HEK293 (cell line): ENCODE results near the gene TM2D1.

Experiments used
- CTCF ChIA-PET: fragments of 350-600 bp; formaldehyde crosslinking; extraction: SDS; loops from one replicate; lab custom pipeline; 2021; ENCODE audit warnings: antibody characterized with exemption; lab: Yijun Ruan, JAX
- POLR2A ChIA-PET: fragments of 300-600 bp; formaldehyde crosslinking; extraction: SDS; loops from one replicate; lab custom pipeline; 2020; ENCODE audit warnings: antibody characterized with exemption, inconsistent platforms; lab: Yijun Ruan, JAX
- H3K27ac ChIP-seq: fragments of 200-500 bp; sonication (Bioruptor generic); 2 replicates; pipeline ENCODE4 v1.5.1; 2014; ENCODE audit warnings: low read depth, low read length, control low read depth, inconsistent platforms; ENCODE audit errors: extremely low read depth
- H3K36me3 ChIP-seq, 2 experiments: fragments of 200-500 bp in 1 of 2; sonication (Bioruptor generic) in 1 of 2; 1 replicate in 1 of 2; 2 replicates in 1 of 2; pipeline ENCODE4 v1.5.1; 2014 to 2017; ENCODE audit warnings: inconsistent platforms in 2 of 2, low read length in 2 of 2; ENCODE audit not compliant: control insufficient read depth in 2 of 2, insufficient read depth in 1 of 2
- H3K4me1 ChIP-seq: fragments of 200-500 bp; sonication (Bioruptor generic); 2 replicates; pipeline ENCODE4 v1.5.1; 2014; ENCODE audit warnings: mild to moderate bottlenecking, low read length, inconsistent platforms; ENCODE audit not compliant: control insufficient read depth, insufficient read depth
- H3K4me3 ChIP-seq: 2 replicates; pipeline ENCODE4 v1.5.1; 2011; ENCODE audit warnings: low read depth, mild to moderate bottlenecking, control low read depth, low read length, moderate library complexity
- H3K9me3 ChIP-seq: fragments of 200-500 bp; sonication (Bioruptor generic); 2 replicates; pipeline ENCODE4 v1.5.1; 2014; ENCODE audit warnings: low read depth, low read length, inconsistent platforms; ENCODE audit not compliant: control insufficient read depth, insufficient read depth
- ELK4 ChIP-seq: IDR thresholded peaks from 2 replicates; pipeline ENCODE4 v1.6.1; 2011; ENCODE audit warnings: mild to moderate bottlenecking, low read depth, low read length, borderline replicate concordance
- FEZF1 ChIP-seq: fragments of 450-650 bp; formaldehyde crosslinking; IDR thresholded peaks from 2 replicates; pipeline ENCODE4 v1.5.1; 2016; ENCODE audit warnings: missing biosample characterization, missing genetic modification characterization
- HOXA7 ChIP-seq: sonication (generic); formaldehyde crosslinking; IDR thresholded peaks from 2 replicates; pipeline ENCODE4 v1.8.1; 2022; ENCODE audit warnings: missing genetic modification reagents, borderline replicate concordance
- KLF10 ChIP-seq: fragments of 450-650 bp; IDR thresholded peaks from 2 replicates; pipeline ENCODE4 v1.5.1; 2018; ENCODE audit warnings: missing biosample characterization, mild to moderate bottlenecking, missing genetic modification characterization
- KLF16 ChIP-seq: fragments of 450-650 bp; formaldehyde crosslinking; IDR thresholded peaks from 2 replicates; pipeline ENCODE4 v1.5.1; 2017; ENCODE audit warnings: missing biosample characterization, missing genetic modification characterization
- KLF7 ChIP-seq: fragments of 450-650 bp; formaldehyde crosslinking; IDR thresholded peaks from 2 replicates; pipeline ENCODE4 v1.5.1; 2016; ENCODE audit warnings: missing biosample characterization, missing genetic modification characterization, borderline replicate concordance
- PRDM1 ChIP-seq: fragments of 450-650 bp; formaldehyde crosslinking; IDR thresholded peaks from 2 replicates; pipeline ENCODE4; 2016; ENCODE audit warnings: missing biosample characterization, missing genetic modification characterization
- PRDM10 ChIP-seq: fragments of 450-650 bp; formaldehyde crosslinking; IDR thresholded peaks from 2 replicates; pipeline ENCODE4 v1.5.1; 2016; ENCODE audit warnings: missing biosample characterization, missing genetic modification characterization
- SCRT2 ChIP-seq: fragments of 450-650 bp; formaldehyde crosslinking; IDR thresholded peaks from 2 replicates; pipeline ENCODE4 v1.5.1; 2016; ENCODE audit warnings: missing biosample characterization, missing genetic modification characterization
- SP2 ChIP-seq: fragments of 450-650 bp; formaldehyde crosslinking; IDR thresholded peaks from 2 replicates; pipeline ENCODE4 v1.5.1; 2016; ENCODE audit warnings: missing biosample characterization, missing genetic modification characterization
- SP7 ChIP-seq: fragments of 450-650 bp; formaldehyde crosslinking; IDR thresholded peaks from 2 replicates; pipeline ENCODE4 v1.5.1; 2016; ENCODE audit warnings: missing biosample characterization, missing genetic modification characterization
- ZBTB20 ChIP-seq: fragments of 450-650 bp; formaldehyde crosslinking; IDR thresholded peaks from 2 replicates; pipeline ENCODE4 v1.5.1; 2016; ENCODE audit warnings: missing biosample characterization, missing genetic modification characterization
- ZBTB8A ChIP-seq: fragments of 450-650 bp; formaldehyde crosslinking; IDR thresholded peaks from 2 replicates; pipeline ENCODE4 v1.5.1; 2016; ENCODE audit warnings: missing biosample characterization, missing genetic modification characterization
- ZFHX2 ChIP-seq: fragments of 450-650 bp; formaldehyde crosslinking; conservative IDR thresholded peaks from 2 replicates; pipeline ENCODE4 v1.5.1; 2016; ENCODE audit warnings: missing biosample characterization, missing genetic modification characterization
- ZFP37 ChIP-seq: fragments of 450-650 bp; formaldehyde crosslinking; IDR thresholded peaks from 2 replicates; pipeline ENCODE4 v1.5.1; 2016; ENCODE audit warnings: missing biosample characterization, missing genetic modification characterization
- ZFP69B ChIP-seq: fragments of 450-650 bp; formaldehyde crosslinking; IDR thresholded peaks from 2 replicates; pipeline ENCODE4 v1.5.1; 2016; ENCODE audit warnings: missing biosample characterization, missing genetic modification characterization
- ZNF366 ChIP-seq: fragments of 450-650 bp; formaldehyde crosslinking; conservative IDR thresholded peaks from 2 replicates; pipeline ENCODE4 v1.5.1; 2016; ENCODE audit warnings: missing biosample characterization, missing genetic modification characterization
- ZNF398 ChIP-seq: fragments of 450-650 bp; formaldehyde crosslinking; IDR thresholded peaks from 2 replicates; pipeline ENCODE4 v1.5.1; 2017; ENCODE audit warnings: missing biosample characterization, missing genetic modification characterization
- ZNF48 ChIP-seq: fragments of 450-650 bp; formaldehyde crosslinking; IDR thresholded peaks from 2 replicates; pipeline ENCODE4 v1.5.1; 2016; ENCODE audit warnings: missing biosample characterization, missing genetic modification characterization
- ZNF626 ChIP-seq: fragments of 450-650 bp; sonication (Bioruptor Pico); formaldehyde crosslinking; IDR thresholded peaks from 2 replicates; pipeline ENCODE4 v1.5.1; 2018; ENCODE audit warnings: missing biosample characterization, missing genetic modification characterization, inconsistent platforms
- ZNF660 ChIP-seq: fragments of 450-650 bp; IDR thresholded peaks from 2 replicates; pipeline ENCODE4 v1.5.1; 2018; ENCODE audit warnings: missing biosample characterization, mild to moderate bottlenecking, missing genetic modification characterization
- ZNF707 ChIP-seq: fragments of 450-650 bp; formaldehyde crosslinking; IDR thresholded peaks from 2 replicates; pipeline ENCODE4 v1.5.1; 2016; ENCODE audit warnings: missing biosample characterization, missing genetic modification characterization
- ZNF76 ChIP-seq: fragments of 450-650 bp; formaldehyde crosslinking; IDR thresholded peaks from 2 replicates; pipeline ENCODE4; 2016; ENCODE audit warnings: low read depth, missing biosample characterization, missing genetic modification characterization, borderline replicate concordance
- TF ChIP-seq, protein P1 (sequence below): fragments of 450-650 bp; formaldehyde crosslinking; IDR thresholded peaks from 2 replicates; pipeline ENCODE4 v1.5.1; 2016; ENCODE audit warnings: missing biosample characterization, missing genetic modification characterization
- TF ChIP-seq, protein P2 (sequence below): fragments of 450-650 bp; formaldehyde crosslinking; IDR thresholded peaks from 2 replicates; pipeline ENCODE4 v1.5.1; 2016; ENCODE audit warnings: missing biosample characterization, missing genetic modification characterization

The TM2D1 gene

DNA sequence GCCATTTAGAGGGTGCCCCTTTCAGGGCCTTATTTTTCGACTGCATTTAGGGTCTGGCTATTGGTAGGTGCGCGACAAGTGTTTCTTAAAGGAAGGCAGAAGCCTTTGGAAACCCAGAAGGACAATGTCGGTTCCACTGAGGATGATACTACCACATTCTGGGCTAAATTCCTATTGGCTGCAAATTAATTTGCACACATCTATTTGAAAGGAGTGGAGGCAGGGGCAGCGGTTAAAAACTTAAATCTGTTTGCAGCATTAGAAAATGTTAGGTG lies 18.4 kb upstream of the TM2D1 start (continued):
- TF ChIP-seq ELK4: no peak
- TF ChIP-seq SCRT2 (tag by site-specific recombination): peak; percentile 81
- TF ChIP-seq KLF7 (tag by site-specific recombination): no peak

DNA sequence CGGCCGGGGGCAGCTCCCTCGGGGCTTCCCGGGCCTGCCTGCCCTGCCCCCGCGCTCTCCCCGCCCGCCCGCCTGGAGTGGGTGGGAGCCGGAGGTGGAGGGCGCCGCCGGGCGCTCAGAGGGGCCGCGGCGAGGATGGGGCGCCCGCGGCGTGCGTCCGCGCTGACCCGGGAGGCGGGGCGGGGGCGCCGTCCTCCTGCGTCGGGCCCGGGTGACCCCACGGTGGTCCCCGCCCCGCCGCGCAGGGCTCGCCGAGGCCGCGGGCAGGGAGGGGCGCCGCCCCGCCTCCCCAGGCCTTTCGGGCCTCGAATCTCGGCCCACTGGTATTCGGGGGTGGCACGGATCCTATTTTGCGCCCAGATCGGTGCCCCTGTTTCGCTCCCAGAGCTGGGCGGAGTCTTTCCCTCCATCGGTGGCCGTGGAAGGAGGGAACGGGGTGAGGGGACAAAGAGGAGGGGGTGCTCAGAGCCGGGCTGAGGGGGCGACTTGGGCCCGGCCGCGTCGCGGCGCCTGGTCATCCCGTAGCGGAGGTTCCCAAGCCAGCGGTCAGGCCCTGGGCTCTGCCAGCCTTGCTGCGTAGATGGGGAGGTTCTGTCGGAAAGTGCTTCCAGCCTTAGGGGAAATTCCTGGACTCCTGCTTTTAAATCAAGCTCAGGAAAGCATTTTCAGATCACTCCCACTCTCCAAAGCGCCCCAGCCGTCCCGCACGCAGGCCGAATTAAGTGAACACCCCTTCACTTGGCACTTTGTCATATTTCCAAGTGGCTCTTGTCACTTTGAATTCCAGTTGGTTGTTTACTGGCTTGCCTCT lies 17.9 kb upstream of the TM2D1 start:
- ChIA-PET POLR2A (interaction anchor here (1.7 kb wide), 1 partner anchor 18 kb away, joined by 9 read pairs; the partner anchor contains the start of gene TM2D1), CTCF (no interaction called here)
- H3K4me3 ChIP-seq: peak overlapping the region; percentile 81
- H3K4me1 ChIP-seq: peaks cover 6% of the 10 kb centered on the region
- no peaks in the 10 kb centered on the region for H3K36me3 ChIP-seq
- no peaks in the 10 kb centered on the region for H3K9me3 ChIP-seq
- peak overlapping the region; percentile 92 for H3K27ac ChIP-seq
- TF ChIP-seq ZNF76 (tag by site-specific recombination) (0 out of 2 replicates have a peak, but pooled peaks have one; percentile 17), ZNF707 (tag by site-specific recombination) (no peak), PRDM10 (tag by site-specific recombination) (peak; percentile 92), SP7 (0 out of 2 replicates have a peak, but pooled peaks have one; percentile 19), ZFP69B (tag by site-specific recombination) (0 out of 2 replicates have a peak, but pooled peaks have one; percentile 23), ZFHX2 (tag by site-specific recombination) (peak; percentile 42), SP2 (tag by site-specific recombination) (peak; percentile 4), ZNF366 (tag by site-specific recombination) (peak; percentile 60), ZNF660 (peak; percentile 30; the same call in 1 of the 2 replicates), ZNF626 (tag by site-specific recombination) (no peak), ZNF48 (tag by site-specific recombination) (no peak), ZBTB20 (tag by site-specific recombination) (peak; percentile 69; the same call in 1 of the 2 replicates), HOXA7 (no peak), PRDM1 (peak; percentile 74), FEZF1 (tag by site-specific recombination) (peak; percentile 85), KLF10 (tag by site-specific recombination) (no peak), ZFP37 (tag by site-specific recombination) (0 out of 2 replicates have a peak, but pooled peaks have one; percentile 36), KLF16 (tag by site-specific recombination) (peak; percentile 45), ZBTB8A (tag by site-specific recombination) (peak; percentile 94), ZNF398 (tag by site-specific recombination) (peak; percentile 57; the same call in 1 of the 2 replicates)
- TF ChIP-seq, protein P1, sequence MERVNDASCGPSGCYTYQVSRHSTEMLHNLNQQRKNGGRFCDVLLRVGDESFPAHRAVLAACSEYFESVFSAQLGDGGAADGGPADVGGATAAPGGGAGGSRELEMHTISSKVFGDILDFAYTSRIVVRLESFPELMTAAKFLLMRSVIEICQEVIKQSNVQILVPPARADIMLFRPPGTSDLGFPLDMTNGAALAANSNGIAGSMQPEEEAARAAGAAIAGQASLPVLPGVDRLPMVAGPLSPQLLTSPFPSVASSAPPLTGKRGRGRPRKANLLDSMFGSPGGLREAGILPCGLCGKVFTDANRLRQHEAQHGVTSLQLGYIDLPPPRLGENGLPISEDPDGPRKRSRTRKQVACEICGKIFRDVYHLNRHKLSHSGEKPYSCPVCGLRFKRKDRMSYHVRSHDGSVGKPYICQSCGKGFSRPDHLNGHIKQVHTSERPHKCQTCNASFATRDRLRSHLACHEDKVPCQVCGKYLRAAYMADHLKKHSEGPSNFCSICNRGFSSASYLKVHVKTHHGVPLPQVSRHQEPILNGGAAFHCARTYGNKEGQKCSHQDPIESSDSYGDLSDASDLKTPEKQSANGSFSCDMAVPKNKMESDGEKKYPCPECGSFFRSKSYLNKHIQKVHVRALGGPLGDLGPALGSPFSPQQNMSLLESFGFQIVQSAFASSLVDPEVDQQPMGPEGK (tag by site-specific recombination): peak; percentile 83
- TF ChIP-seq, protein P2, sequence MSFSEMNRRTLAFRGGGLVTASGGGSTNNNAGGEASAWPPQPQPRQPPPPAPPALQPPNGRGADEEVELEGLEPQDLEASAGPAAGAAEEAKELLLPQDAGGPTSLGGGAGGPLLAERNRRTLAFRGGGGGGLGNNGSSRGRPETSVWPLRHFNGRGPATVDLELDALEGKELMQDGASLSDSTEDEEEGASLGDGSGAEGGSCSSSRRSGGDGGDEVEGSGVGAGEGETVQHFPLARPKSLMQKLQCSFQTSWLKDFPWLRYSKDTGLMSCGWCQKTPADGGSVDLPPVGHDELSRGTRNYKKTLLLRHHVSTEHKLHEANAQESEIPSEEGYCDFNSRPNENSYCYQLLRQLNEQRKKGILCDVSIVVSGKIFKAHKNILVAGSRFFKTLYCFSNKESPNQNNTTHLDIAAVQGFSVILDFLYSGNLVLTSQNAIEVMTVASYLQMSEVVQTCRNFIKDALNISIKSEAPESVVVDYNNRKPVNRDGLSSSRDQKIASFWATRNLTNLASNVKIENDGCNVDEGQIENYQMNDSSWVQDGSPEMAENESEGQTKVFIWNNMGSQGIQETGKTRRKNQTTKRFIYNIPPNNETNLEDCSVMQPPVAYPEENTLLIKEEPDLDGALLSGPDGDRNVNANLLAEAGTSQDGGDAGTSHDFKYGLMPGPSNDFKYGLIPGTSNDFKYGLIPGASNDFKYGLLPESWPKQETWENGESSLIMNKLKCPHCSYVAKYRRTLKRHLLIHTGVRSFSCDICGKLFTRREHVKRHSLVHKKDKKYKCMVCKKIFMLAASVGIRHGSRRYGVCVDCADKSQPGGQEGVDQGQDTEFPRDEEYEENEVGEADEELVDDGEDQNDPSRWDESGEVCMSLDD (tag by site-specific recombination): peak; percentile 83
